Esophagus muscularis mucosa (tissue), 4 donors: ENCODE data around the gene HGS.

Experiments used
- EP300 ChIP-seq: sonication (generic); formaldehyde crosslinking; IDR thresholded peaks from one replicate; pipeline ENCODE4 v1.6.1; 2017; ENCODE audit warnings: antibody characterized with exemption
- POLR2A ChIP-seq: fragments of 450-650 bp; IDR thresholded peaks from one replicate; pipeline ENCODE4 v1.6.1; 2017; ENCODE audit warnings: antibody characterized with exemption, moderate library complexity, mild to moderate bottlenecking, low read depth
- POLR2AphosphoS5 ChIP-seq, 2 donors: sonication (generic); formaldehyde crosslinking; IDR thresholded peaks; one replicate each; pipeline ENCODE4 v1.6.1; 2017; ENCODE audit warnings: antibody characterized with exemption in 2 of 2
- TF ChIP-seq, protein P1 (sequence below), 3 experiments: fragments of 200-600 bp in 2 of 3; fragments of 450-650 bp in 1 of 3; sonication (generic) in 2 of 3; IDR thresholded peaks; one replicate each; pipeline ENCODE4 v1.5.1; 2017 to 2019; ENCODE audit warnings: antibody characterized with exemption in 3 of 3, mild to moderate bottlenecking in 2 of 3, moderate library complexity in 1 of 3

DNA sequence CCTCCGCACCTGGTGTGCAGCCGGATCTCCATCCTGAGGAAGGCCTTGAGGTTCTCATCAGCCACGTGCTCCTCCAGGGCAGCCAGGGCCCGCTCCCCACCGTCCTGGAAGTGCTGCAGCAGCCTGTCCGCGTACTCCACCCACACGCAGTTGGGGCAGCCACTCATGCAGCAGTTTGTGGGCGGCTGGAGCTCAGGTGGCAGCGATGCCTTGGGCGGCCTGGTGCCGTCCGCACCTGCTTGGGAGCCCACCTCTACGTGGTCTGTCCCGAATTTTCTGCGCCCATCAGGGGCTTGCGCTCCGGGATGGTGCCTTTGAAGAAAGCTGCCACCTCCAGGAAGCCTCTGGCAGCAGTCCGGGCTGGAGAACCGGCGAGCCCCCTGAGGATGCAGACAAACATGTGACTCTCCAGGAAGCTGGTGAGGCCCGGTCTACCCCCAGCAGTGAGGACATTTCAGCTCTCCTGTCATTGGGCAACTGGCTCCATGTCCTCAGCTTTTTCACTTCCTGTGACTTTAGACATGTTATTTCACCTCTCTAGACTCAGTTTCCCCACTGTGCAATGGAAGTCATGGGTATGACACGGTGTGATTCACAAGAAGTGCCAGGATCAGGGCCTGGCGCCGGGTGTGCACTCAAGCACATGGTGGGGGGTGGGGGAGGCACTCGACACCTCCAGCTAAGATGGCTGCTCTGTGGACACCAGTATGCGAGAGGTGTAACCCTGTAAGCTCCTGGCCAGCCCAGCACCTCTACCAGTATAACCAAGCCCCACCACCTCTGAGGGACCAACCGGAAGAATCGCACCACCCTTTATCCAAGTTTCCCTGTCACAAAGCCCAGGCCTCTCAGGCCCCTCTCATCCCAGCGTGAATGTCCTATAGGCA lies 18.4 kb upstream of the HGS start:
- TF ChIP-seq, protein P1, sequence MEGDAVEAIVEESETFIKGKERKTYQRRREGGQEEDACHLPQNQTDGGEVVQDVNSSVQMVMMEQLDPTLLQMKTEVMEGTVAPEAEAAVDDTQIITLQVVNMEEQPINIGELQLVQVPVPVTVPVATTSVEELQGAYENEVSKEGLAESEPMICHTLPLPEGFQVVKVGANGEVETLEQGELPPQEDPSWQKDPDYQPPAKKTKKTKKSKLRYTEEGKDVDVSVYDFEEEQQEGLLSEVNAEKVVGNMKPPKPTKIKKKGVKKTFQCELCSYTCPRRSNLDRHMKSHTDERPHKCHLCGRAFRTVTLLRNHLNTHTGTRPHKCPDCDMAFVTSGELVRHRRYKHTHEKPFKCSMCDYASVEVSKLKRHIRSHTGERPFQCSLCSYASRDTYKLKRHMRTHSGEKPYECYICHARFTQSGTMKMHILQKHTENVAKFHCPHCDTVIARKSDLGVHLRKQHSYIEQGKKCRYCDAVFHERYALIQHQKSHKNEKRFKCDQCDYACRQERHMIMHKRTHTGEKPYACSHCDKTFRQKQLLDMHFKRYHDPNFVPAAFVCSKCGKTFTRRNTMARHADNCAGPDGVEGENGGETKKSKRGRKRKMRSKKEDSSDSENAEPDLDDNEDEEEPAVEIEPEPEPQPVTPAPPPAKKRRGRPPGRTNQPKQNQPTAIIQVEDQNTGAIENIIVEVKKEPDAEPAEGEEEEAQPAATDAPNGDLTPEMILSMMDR (IDR thresholded peaks at IDR 0.05), result no peak
- TF ChIP-seq POLR2AphosphoS5 (IDR thresholded peaks at IDR 0.05) (no peak), POLR2A (no peak), EP300 (no peak)
